GM21447 (cell line): Measurements from ENCODE around the gene HDAC1.
A peak's percentile ranks its signal among the peaks of the same experiment; 100 is the strongest.
"Not testable (repeated sequence)": the region's sequence is repeated elsewhere in the genome, so short reads cannot be mapped to it uniquely, and the experiment has no call there.

ENCODE experiments used
- ATAC-seq: cut with Tn5 transposase; IDR thresholded peaks from one replicate; pipeline ENCODE4 v1.9.1; 2021; ENCODE audit not compliant: unreplicated experiment

HDAC1 gene

GRCh38 chr1:32291708-32292538 is at the start of gene HDAC1:
HDAC1 (plus strand) TSS chr1:32292083; CDS start chr1:32292170, 87 bp downstream.
- ATAC-seq, result peak; percentile 87

GRCh38 chr1:32242341-32242851 is 49.5 kb upstream of the HDAC1 start:
- ATAC-seq, result no peak

GRCh38 chr1:32246888-32247273 is 45.0 kb upstream of the HDAC1 start, which contains the start of gene FAM167B:
FAM167B (plus strand) TSS chr1:32247222; CDS start chr1:32247422, 200 bp downstream.
- ATAC-seq, result no peak

GRCh38 chr1:32247452-32247851 is 44.4 kb upstream of the HDAC1 start:
- no peak for ATAC-seq

- ATAC-seq, result no peak
Measured at GRCh38 chr1:32247983-32248889, 43.6 kb upstream of the HDAC1 start.

GRCh38 chr1:32249831-32250525 is 41.9 kb upstream of the HDAC1 start:
- peak; percentile 60 for ATAC-seq

GRCh38 chr1:32250893-32251716 is 40.8 kb upstream of the HDAC1 start, which contains the start of gene LCK:
LCK (plus strand) TSS chr1:32251265; CDS start chr1:32274330, 23,065 bp downstream.
- ATAC-seq, result no peak

GRCh38 chr1:32255072-32256071 is 36.5 kb upstream of the HDAC1 start:
- no peak for ATAC-seq

GRCh38 chr1:32256473-32257226 is 35.2 kb upstream of the HDAC1 start:
- no peak for ATAC-seq

- no peak for ATAC-seq
Measured at GRCh38 chr1:32257227-32257508, 34.7 kb upstream of the HDAC1 start.

GRCh38 chr1:32263236-32263593 is 28.7 kb upstream of the HDAC1 start:
- not testable (repeated sequence) for ATAC-seq

GRCh38 chr1:32263744-32264143 is 28.1 kb upstream of the HDAC1 start:
- ATAC-seq, result no peak

- no peak for ATAC-seq
Measured at GRCh38 chr1:32265846-32266245, 26.0 kb upstream of the HDAC1 start.

- ATAC-seq, result no peak
Measured at GRCh38 chr1:32266921-32267591, 24.8 kb upstream of the HDAC1 start.

- no peak for ATAC-seq
Measured at GRCh38 chr1:32269744-32270143, 22.1 kb upstream of the HDAC1 start.

- ATAC-seq, result no peak
Measured at GRCh38 chr1:32272557-32273390, 19.1 kb upstream of the HDAC1 start.
